Embryonic facial prominence (tissue), 1 donor: ENCODE results near the gene S100A9.
"Not testable (repeated sequence)": the region's sequence is repeated elsewhere in the genome, so short reads cannot be mapped to it uniquely, and the experiment has no call there.

Experiments used
- DNase-seq: peaks from one replicate; pipeline ENCODE4 v3.0.0-alpha.2; 2016; ENCODE audit errors: extremely low spot score

S100A9 gene

DNA sequence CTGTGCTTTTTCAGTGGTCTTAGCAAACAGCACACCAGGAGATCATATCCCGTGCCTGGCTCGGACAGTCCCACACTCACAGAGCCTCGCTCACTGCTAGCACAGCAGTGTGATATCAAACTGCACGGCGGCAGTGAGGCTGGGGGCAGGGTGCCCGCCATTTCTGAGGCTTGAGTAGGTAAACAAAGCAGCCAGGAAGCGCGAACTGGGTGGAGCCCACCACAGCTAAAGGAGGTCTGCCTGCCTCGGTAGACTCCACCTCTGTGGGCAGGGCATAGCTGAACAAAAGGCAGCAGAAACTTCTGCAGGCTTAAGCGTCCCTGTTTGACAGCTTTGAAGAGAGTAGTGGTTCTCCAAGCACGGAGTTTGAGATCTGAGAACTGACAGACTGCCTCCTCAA, 49.6 kb downstream of the S100A9 start:
- DNase-seq: not testable (repeated sequence)
